Thyroid gland (tissue), 4 donors: ENCODE data around the gene MAMLD1.

Experiments
- CTCF ChIP-seq, 6 experiments: fragments of 200-600 bp in 3 of 6; fragments of 450-650 bp in 3 of 6; sonication (generic) in 3 of 6; IDR thresholded peaks; one replicate each; pipeline ENCODE4 v1.5.1; 2016 to 2019; ENCODE audit warnings: antibody characterized with exemption in 6 of 6, mild to moderate bottlenecking in 2 of 6, inconsistent platforms in 1 of 6, moderate library complexity in 1 of 6
- POLR2A ChIP-seq, 2 donors: fragments of 450-650 bp; IDR thresholded peaks; one replicate each; pipeline ENCODE4 v1.6.1; 2017; ENCODE audit warnings: antibody characterized with exemption in 2 of 2, mild to moderate bottlenecking in 2 of 2, moderate library complexity in 1 of 2

GRCh38 chrX:150460781-150461180 is 97.7 kb downstream of the MAMLD1 start:
- TF ChIP-seq CTCF (IDR thresholded peaks at IDR 0.05) (no peak), POLR2A (IDR thresholded peaks at IDR 0.05) (no peak)
